ENCODE measurements around the gene SCIN.

DNA sequence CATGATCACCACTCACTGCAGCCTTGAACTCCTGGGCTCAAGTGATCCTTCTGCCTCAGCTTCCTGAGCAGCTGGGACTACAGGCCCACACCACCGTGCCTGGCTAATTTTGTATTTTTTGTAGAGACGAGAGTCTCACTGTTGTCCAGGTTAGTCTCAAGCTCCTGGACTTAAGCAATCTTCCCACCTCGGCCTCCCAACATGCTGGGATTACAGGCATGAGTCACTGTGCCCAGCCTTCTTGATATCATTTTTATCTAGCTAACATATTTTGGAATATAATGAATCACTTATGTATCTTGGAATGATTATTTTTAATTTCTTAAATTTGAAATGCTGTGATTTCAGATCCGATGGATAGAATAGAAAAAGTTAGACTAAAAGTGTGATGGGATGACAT lies 135.4 kb downstream of the SCIN start:
- TF ChIP-seq, protein P1, sequence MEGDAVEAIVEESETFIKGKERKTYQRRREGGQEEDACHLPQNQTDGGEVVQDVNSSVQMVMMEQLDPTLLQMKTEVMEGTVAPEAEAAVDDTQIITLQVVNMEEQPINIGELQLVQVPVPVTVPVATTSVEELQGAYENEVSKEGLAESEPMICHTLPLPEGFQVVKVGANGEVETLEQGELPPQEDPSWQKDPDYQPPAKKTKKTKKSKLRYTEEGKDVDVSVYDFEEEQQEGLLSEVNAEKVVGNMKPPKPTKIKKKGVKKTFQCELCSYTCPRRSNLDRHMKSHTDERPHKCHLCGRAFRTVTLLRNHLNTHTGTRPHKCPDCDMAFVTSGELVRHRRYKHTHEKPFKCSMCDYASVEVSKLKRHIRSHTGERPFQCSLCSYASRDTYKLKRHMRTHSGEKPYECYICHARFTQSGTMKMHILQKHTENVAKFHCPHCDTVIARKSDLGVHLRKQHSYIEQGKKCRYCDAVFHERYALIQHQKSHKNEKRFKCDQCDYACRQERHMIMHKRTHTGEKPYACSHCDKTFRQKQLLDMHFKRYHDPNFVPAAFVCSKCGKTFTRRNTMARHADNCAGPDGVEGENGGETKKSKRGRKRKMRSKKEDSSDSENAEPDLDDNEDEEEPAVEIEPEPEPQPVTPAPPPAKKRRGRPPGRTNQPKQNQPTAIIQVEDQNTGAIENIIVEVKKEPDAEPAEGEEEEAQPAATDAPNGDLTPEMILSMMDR (IDR thresholded peaks at IDR 0.05; ENCODE audit: control extremely low read depth in 1 of 3, insufficient read depth in 1 of 3, low read depth in 1 of 3, low read length in 3 of 3) = no peak
- TF ChIP-seq RAD21 (IDR thresholded peaks at IDR 0.05 in 1 of 2, conservative IDR thresholded peaks at IDR 0.05 in 1 of 2; ENCODE audit: low read depth in 2 of 2, low read length in 2 of 2) (no peak), TAF1 (IDR thresholded peaks at IDR 0.05; ENCODE audit: low read depth, low read length) (no peak), KDM1A (IDR thresholded peaks at IDR 0.05; ENCODE audit: borderline replicate concordance, low read length) (no peak), POLR2AphosphoS5 (IDR thresholded peaks at IDR 0.05; ENCODE audit: low read depth, low read length) (no peak), YY1 (IDR thresholded peaks at IDR 0.05; ENCODE audit: low read depth, low read length) (no peak), POLR2A (IDR thresholded peaks at IDR 0.05; ENCODE audit: control extremely low read depth in 1 of 2, low read depth in 2 of 2, low read length in 2 of 2) (no peak), BRCA1 (IDR thresholded peaks at IDR 0.05; ENCODE audit: low read depth, low read length) (no peak), SUZ12 (IDR thresholded peaks at IDR 0.05; ENCODE audit: low read length) (no peak), CEBPB (IDR thresholded peaks at IDR 0.05; ENCODE audit: low read depth, low read length) (no peak), TAF7 (optimal IDR thresholded peaks at IDR 0.05; ENCODE audit: borderline replicate concordance, low read depth, low read length) (no peak), EZH2 (IDR thresholded peaks at IDR 0.05; ENCODE audit: low read depth, low read length, severe bottlenecking) (no peak), FOSL1 (IDR thresholded peaks at IDR 0.05; ENCODE audit: insufficient read depth, low read depth, low read length) (no peak)
- TF ChIP-seq, protein P2, sequence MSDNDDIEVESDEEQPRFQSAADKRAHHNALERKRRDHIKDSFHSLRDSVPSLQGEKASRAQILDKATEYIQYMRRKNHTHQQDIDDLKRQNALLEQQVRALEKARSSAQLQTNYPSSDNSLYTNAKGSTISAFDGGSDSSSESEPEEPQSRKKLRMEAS (IDR thresholded peaks at IDR 0.05) = no peak
